ENCODE measurements around the gene SFT2D1.

SFT2D1 gene

DNA sequence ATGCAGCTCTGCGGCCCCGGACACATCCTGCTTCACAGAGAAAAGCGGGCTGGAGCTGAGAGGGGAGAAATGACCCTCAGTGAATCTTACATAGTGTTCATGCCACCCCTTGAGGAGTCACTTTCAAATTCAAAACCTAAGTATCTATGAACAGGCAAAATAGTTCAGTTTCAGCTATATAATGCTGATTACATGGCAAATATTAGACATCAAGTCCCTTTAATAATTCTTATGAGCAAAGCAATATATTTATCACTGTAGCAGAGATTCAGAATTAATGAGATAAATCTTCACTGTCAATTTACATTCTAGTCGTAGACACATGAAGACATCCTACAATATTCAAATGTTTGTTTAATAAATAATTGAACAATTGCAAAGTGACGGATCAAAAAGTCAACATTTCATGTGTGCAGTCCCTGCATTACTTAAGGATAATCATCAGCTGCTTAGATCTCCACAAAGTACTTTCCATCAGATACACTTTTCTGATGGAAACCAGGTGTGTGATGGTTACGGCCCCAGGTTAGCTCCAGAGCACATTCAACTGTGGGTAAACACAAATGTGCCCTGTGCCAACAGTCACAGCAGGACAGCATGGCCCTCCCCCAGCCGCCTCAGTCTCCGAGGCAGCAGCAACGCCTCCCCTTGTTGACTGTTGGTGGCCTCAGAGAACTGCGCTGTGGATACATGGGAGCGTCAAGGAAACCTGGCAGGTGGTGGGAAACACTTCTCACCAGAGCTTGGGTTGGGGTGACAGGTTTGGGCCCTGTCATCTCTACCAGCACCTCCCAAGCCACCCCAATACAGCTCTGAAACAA, 33.4 kb downstream of the SFT2D1 start:
- no peaks in the 10 kb centered on the region for H3K9me3 ChIP-seq (ENCODE audit: control insufficient read depth in 5 of 5, low read length in 5 of 5)
- peaks cover 7 to 30% (median 22%) of the 10 kb centered on the region in 5 donors for H3K27me3 ChIP-seq (ENCODE audit: control insufficient read depth in 5 of 5, insufficient read depth in 4 of 5, low read length in 5 of 5)
- no peaks in the 10 kb centered on the region for H3K36me3 ChIP-seq (ENCODE audit: control insufficient read depth in 5 of 5, insufficient read depth in 5 of 5, low read length in 5 of 5)
- no peak overlapping the region for H3K9ac ChIP-seq (ENCODE audit: low read length in 5 of 5)
- peaks cover 0 to 25% (median 21%) of the 10 kb centered on the region in 5 donors for H3K4me1 ChIP-seq (ENCODE audit: control insufficient read depth in 5 of 5, insufficient read depth in 5 of 5, low read length in 5 of 5)
- H3K4me3 ChIP-seq (ENCODE audit: low read depth in 1 of 5, low read length in 5 of 5) = peak overlapping the region in 4 of 5 donors; percentile 46 to 67 (median 56)
- no peak overlapping the region for H3K27ac ChIP-seq (ENCODE audit: low read depth, low read length)

DNA sequence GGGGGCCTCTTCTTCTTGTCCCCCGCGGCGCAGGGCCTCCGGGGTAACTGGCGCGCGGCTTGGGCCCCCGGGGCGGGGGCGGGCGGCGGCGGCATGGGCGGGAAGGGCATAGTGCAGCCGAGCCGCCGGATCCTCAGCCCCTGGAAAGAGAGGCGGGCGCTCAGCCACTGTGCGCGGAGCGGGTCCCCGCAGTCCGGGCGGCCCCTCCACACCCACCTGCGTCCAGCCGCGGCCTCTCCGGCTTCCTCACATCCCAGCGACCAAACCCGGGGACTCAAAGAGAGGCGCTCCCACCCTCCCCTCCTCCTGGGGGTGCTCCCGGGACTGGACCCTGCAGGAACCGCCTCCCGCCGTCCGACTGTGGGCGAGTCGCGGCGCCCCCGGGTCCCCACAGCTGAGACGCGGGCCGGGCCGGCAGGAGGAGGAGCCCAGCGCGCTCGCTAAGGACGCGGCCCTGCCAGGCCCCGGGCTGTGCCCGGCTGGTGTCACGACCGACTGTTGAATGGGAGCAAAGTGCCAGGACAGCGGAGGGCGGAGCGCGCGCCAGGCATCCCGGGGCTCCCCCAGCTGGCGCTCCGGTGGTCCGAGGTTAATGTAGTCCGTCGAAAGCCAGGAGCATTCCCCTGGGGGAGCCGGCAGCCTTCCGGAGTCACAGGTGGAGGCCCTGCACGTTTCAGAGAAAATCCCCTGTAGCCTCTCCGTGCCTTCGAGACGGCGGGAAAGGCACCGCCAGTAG, 34.1 kb downstream of the SFT2D1 start, which contains the start of gene PRR18:
PRR18 (minus strand) TSS at position 360 of the 736 bp plus-strand sequence; CDS start at position 110, 250 bp downstream.
- Histone ChIP-seq H3K9me3 (ENCODE audit: control insufficient read depth in 5 of 5, low read length in 5 of 5) (no peaks in the 10 kb centered on the region), H3K27me3 (ENCODE audit: control insufficient read depth in 5 of 5, insufficient read depth in 4 of 5, low read length in 5 of 5) (peaks cover 7 to 30% (median 22%) of the 10 kb centered on the region in 5 donors), H3K4me3 (ENCODE audit: low read depth in 1 of 5, low read length in 5 of 5) (peak within 1 kb of the TSS in 4 of 5 donors; percentile 46 to 67 (median 56)), H3K36me3 (ENCODE audit: control insufficient read depth in 5 of 5, insufficient read depth in 5 of 5, low read length in 5 of 5) (no peaks in the 10 kb centered on the region), H3K4me1 (ENCODE audit: control insufficient read depth in 5 of 5, insufficient read depth in 5 of 5, low read length in 5 of 5) (peaks cover 0 to 25% (median 21%) of the 10 kb centered on the region in 5 donors), H3K27ac (ENCODE audit: low read depth, low read length) (no peak within 1 kb of the TSS), H3K9ac (ENCODE audit: low read length in 5 of 5) (peak within 1 kb of the TSS in 1 of 5 donors; percentile 52)

GRCh38 chr6:166307082-166308032, 35.0 kb downstream of the SFT2D1 start:
- no peaks in the 10 kb centered on the region for H3K9me3 ChIP-seq (ENCODE audit: control insufficient read depth in 5 of 5, low read length in 5 of 5)
- H3K27me3 ChIP-seq (ENCODE audit: control insufficient read depth in 5 of 5, insufficient read depth in 4 of 5, low read length in 5 of 5) = peaks cover 7 to 38% (median 25%) of the 10 kb centered on the region in 5 donors
- H3K27ac ChIP-seq (ENCODE audit: low read depth, low read length) = no peak overlapping the region
- peak overlapping the region in 4 of 5 donors; percentile 44 to 67 (median 54) for H3K4me3 ChIP-seq (ENCODE audit: low read depth in 1 of 5, low read length in 5 of 5)
- peak overlapping the region in 1 of 5 donors; percentile 52 for H3K9ac ChIP-seq (ENCODE audit: low read length in 5 of 5)
- no peaks in the 10 kb centered on the region for H3K36me3 ChIP-seq (ENCODE audit: control insufficient read depth in 5 of 5, insufficient read depth in 5 of 5, low read length in 5 of 5)
- peaks cover 0 to 25% (median 21%) of the 10 kb centered on the region in 5 donors for H3K4me1 ChIP-seq (ENCODE audit: control insufficient read depth in 5 of 5, insufficient read depth in 5 of 5, low read length in 5 of 5)

DNA sequence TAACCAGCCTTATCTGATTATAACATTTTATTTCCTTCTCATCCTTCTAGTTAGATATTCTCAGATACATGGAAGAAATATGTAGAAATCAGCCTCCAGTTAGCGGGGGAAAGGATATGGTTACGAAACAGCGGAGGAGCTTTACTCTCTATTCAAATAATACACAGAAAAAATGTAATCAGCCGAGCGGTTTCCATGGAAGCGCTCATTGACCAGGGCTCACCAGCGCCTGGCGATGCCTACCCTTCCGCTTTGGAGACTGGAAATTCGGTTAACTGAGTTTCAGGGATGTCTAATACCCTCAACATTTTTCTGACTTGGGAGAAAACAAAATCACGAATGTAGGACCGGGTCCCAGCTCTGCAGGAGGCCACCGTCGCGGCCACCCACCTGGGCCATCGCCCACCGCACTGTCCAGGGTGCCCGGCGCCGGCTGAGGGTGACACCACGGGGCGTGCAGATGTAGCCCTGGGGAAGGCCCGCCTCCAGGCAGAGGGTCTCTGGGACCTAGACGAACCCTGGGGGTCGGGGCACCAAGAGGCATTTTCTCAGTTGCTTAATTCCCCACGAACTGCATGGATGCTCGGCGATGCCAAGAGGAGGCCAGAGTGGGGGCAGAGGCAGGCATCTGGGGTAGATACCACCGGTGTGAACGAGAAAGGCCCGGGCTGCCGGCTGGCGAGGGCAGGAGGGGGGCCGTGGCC, 35.8 kb downstream of the SFT2D1 start:
- Histone ChIP-seq H3K4me1 (ENCODE audit: control insufficient read depth in 5 of 5, insufficient read depth in 5 of 5, low read length in 5 of 5) (peaks cover 0 to 25% (median 21%) of the 10 kb centered on the region in 5 donors), H3K4me3 (ENCODE audit: low read depth in 1 of 5, low read length in 5 of 5) (peak overlapping the region in 4 of 5 donors; percentile 36 to 67 (median 50)), H3K9ac (ENCODE audit: low read length in 5 of 5) (no peak overlapping the region), H3K9me3 (ENCODE audit: control insufficient read depth in 5 of 5, low read length in 5 of 5) (no peaks in the 10 kb centered on the region), H3K27me3 (ENCODE audit: control insufficient read depth in 5 of 5, insufficient read depth in 4 of 5, low read length in 5 of 5) (peaks cover 7 to 38% (median 28%) of the 10 kb centered on the region in 5 donors), H3K27ac (ENCODE audit: low read depth, low read length) (no peak overlapping the region), H3K36me3 (ENCODE audit: control insufficient read depth in 5 of 5, insufficient read depth in 5 of 5, low read length in 5 of 5) (no peaks in the 10 kb centered on the region)

DNA sequence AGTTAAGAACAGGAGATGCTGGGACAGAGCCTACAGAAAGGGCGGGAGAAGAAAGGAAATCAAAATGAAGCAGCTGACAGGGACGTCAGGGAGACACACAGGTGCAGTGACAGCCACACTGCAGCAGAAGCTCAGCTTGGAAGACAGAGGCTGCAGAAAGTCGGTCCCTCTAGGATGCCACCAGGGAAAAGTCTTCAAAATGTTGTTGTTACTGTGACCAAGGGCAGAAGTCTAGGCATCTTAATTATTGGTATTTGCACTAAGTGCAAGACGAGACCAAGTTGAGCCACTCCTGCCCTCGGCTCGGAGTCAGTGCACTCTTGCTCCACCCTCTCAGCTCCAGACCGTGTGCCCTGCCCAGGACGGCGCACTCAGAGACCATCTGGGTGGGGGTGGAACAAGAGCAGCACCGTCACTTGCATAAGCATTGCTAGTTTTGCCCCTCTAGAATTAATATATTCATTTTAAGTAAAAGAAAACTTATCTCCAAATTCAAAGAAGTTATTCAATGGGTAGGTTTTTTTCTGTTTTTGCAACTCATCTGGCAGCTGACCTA, 36.7 kb downstream of the SFT2D1 start:
- Histone ChIP-seq H3K27ac (ENCODE audit: low read depth, low read length) (no peak overlapping the region), H3K4me3 (ENCODE audit: low read depth in 1 of 5, low read length in 5 of 5) (no peak overlapping the region), H3K36me3 (ENCODE audit: control insufficient read depth in 5 of 5, insufficient read depth in 5 of 5, low read length in 5 of 5) (no peaks in the 10 kb centered on the region), H3K9me3 (ENCODE audit: control insufficient read depth in 5 of 5, low read length in 5 of 5) (no peaks in the 10 kb centered on the region), H3K4me1 (ENCODE audit: control insufficient read depth in 5 of 5, insufficient read depth in 5 of 5, low read length in 5 of 5) (peaks cover 0 to 25% (median 21%) of the 10 kb centered on the region in 5 donors), H3K27me3 (ENCODE audit: control insufficient read depth in 5 of 5, insufficient read depth in 4 of 5, low read length in 5 of 5) (peaks cover 7 to 38% (median 28%) of the 10 kb centered on the region in 5 donors), H3K9ac (ENCODE audit: low read length in 5 of 5) (no peak overlapping the region)

DNA sequence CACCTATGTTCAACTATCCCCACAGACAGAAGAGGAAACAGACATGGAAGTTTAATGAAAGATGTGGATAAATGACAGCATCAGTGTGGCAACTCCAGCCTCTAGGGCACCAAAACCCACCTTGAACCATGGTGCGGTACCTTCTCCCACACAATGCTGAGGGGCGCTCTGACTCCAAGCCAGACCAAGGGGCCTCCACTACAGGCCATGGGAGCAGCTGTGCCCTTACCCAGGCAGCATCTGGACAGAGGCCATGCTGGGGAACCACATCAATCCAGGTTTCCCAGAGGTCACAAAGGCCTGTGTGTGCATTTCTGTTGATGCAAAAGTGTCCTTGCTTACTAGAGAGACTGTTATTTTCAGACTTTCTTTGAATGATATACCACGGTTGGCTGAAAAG, 38.2 kb downstream of the SFT2D1 start:
- H3K4me3 ChIP-seq (ENCODE audit: low read depth in 1 of 5, low read length in 5 of 5) = no peak overlapping the region
- H3K9me3 ChIP-seq (ENCODE audit: control insufficient read depth in 5 of 5, low read length in 5 of 5) = no peaks in the 10 kb centered on the region
- H3K9ac ChIP-seq (ENCODE audit: low read length in 5 of 5) = no peak overlapping the region
- H3K27ac ChIP-seq (ENCODE audit: low read depth, low read length) = no peak overlapping the region
- peaks cover 0 to 25% (median 21%) of the 10 kb centered on the region in 5 donors for H3K4me1 ChIP-seq (ENCODE audit: control insufficient read depth in 5 of 5, insufficient read depth in 5 of 5, low read length in 5 of 5)
- peaks cover 3 to 33% (median 24%) of the 10 kb centered on the region in 5 donors for H3K27me3 ChIP-seq (ENCODE audit: control insufficient read depth in 5 of 5, insufficient read depth in 4 of 5, low read length in 5 of 5)
- no peaks in the 10 kb centered on the region for H3K36me3 ChIP-seq (ENCODE audit: control insufficient read depth in 5 of 5, insufficient read depth in 5 of 5, low read length in 5 of 5)

DNA sequence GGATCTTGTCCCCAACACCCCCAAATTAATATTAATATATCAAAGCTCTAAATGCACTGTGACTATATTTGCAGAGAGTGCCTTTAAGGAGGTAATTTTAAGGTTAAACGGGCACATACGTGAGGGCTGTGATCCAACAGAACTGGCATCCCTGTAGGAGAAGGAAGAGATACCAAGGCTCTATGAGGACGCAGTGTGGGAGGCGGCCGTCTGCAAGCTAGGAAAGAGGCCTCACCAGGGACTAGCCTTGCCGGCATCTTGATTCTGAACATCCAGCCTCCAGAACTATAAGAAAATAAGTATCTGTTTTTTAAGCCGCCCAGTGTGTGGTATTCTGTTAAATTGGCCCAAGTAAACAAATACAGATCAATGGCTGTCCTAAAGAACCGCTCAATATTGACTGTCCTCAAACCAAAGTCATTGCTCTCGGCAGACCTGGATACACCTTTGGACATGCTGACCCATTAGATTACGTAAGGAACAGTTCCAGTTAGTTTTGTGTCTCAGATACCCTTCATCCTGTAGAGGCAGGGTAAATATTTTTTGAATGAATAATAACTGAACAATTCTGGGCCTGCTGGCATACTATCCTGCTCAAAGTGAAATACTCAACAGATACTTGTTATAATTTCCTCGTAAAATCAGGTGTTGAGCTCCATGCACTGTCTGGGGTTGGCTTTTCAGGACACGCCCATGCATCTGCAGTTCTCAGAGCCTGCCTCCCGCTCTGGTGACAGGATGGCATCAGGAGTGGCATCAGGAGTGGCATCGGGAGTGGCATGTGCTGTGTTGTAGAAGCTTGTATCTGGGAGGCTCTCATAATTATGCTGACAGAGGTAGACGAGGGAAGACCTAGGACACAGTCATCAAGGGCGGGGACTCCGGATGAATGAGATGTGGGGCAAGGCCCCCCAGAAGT, 40.5 kb downstream of the SFT2D1 start:
- Histone ChIP-seq H3K27ac (ENCODE audit: low read depth, low read length) (no peak overlapping the region), H3K9ac (ENCODE audit: low read length in 5 of 5) (no peak overlapping the region), H3K36me3 (ENCODE audit: control insufficient read depth in 5 of 5, insufficient read depth in 5 of 5, low read length in 5 of 5) (no peaks in the 10 kb centered on the region), H3K4me3 (ENCODE audit: low read depth in 1 of 5, low read length in 5 of 5) (no peak overlapping the region), H3K27me3 (ENCODE audit: control insufficient read depth in 5 of 5, insufficient read depth in 4 of 5, low read length in 5 of 5) (peaks cover 0 to 27% (median 25%) of the 10 kb centered on the region in 5 donors), H3K9me3 (ENCODE audit: control insufficient read depth in 5 of 5, low read length in 5 of 5) (no peaks in the 10 kb centered on the region), H3K4me1 (ENCODE audit: control insufficient read depth in 5 of 5, insufficient read depth in 5 of 5, low read length in 5 of 5) (peaks cover 0 to 11% (median 3%) of the 10 kb centered on the region in 5 donors)

DNA sequence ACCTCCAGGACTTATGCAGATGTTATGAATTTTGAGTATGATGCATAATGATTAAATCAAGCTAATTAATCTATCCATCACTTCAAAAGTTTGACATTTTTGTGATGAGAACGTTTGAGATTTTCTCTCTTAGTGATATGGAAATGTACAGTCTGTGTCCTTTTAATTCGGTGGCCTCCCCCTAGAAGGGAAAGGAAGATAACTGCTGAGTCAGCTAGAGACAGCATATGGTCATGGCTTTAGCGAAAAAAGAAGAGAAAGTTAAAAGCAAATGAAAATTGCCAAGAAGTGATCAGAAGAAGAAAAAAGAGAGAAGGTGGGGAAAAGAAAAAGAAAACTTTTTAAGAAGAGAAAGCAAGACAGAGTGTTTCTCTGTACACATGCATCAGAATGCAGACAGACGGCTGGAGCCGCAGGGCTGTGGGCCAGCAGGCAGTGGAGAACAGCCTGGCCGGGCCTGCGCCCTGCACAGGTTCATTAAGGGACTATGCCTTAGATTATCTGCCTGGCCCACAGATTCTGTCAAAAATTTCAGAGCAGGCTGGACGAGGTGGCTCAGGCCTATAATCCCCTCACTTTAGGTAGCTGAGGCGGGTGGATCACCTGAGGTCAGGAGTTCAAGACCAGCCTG, 41.9 kb downstream of the SFT2D1 start:
- Histone ChIP-seq H3K27me3 (ENCODE audit: control insufficient read depth in 5 of 5, insufficient read depth in 4 of 5, low read length in 5 of 5) (peaks cover 0 to 20% (median 17%) of the 10 kb centered on the region in 5 donors), H3K9ac (ENCODE audit: low read length in 5 of 5) (no peak overlapping the region), H3K4me1 (ENCODE audit: control insufficient read depth in 5 of 5, insufficient read depth in 5 of 5, low read length in 5 of 5) (no peaks in the 10 kb centered on the region), H3K9me3 (ENCODE audit: control insufficient read depth in 5 of 5, low read length in 5 of 5) (no peaks in the 10 kb centered on the region), H3K27ac (ENCODE audit: low read depth, low read length) (no peak overlapping the region), H3K36me3 (ENCODE audit: control insufficient read depth in 5 of 5, insufficient read depth in 5 of 5, low read length in 5 of 5) (no peaks in the 10 kb centered on the region), H3K4me3 (ENCODE audit: low read depth in 1 of 5, low read length in 5 of 5) (no peak overlapping the region)

All from subcutaneous abdominal adipose tissue (tissue), 5 donors.